Ramos (cell line): Measurements from ENCODE around the gene MEIS3.
"Not testable (repeated sequence)": the region's sequence is repeated elsewhere in the genome, so short reads cannot be mapped to it uniquely, and the experiment has no call there.

Experiments used
- in situ Hi-C: fragments of 300-500 bp; cut with MboI; formaldehyde crosslinking; loops from one replicate; pipeline ENCODE4 v1.14.3; 2022; ENCODE audit warnings: low sequenced_read_pairs; ENCODE audit not compliant: unreplicated experiment

MEIS3 gene

GRCh38 chr19:47390533-47391488 lies 28.5 kb downstream of the MEIS3 start:
- in situ Hi-C loops = loop anchor here (5.0 kb wide), 1 partner anchor 94 kb away; no protein-coding TSS in a partner anchor

- in situ Hi-C loops = no loop called here
Observed at GRCh38 chr19:47389150-47389556, 30.2 kb downstream of the MEIS3 start.

- in situ Hi-C loops = not testable (repeated sequence)
Observed at GRCh38 chr19:47388721-47389120, 30.6 kb downstream of the MEIS3 start.

- in situ Hi-C loops = not testable (repeated sequence)
Observed at GRCh38 chr19:47387623-47388022, 31.7 kb downstream of the MEIS3 start.

GRCh38 chr19:47386582-47386981 lies 32.7 kb downstream of the MEIS3 start:
- in situ Hi-C loops = not testable (repeated sequence)

- in situ Hi-C loops = not testable (repeated sequence)
Observed at GRCh38 chr19:47384533-47384932, 34.8 kb downstream of the MEIS3 start.

- in situ Hi-C loops = not testable (repeated sequence)
Observed at GRCh38 chr19:47383890-47384289, 35.4 kb downstream of the MEIS3 start.

GRCh38 chr19:47381653-47382279 lies 37.6 kb downstream of the MEIS3 start:
- in situ Hi-C loops = no loop called here

GRCh38 chr19:47381121-47381520 lies 38.2 kb downstream of the MEIS3 start:
- in situ Hi-C loops = no loop called here

- in situ Hi-C loops = no loop called here
Observed at GRCh38 chr19:47380559-47380958, 38.8 kb downstream of the MEIS3 start.

- in situ Hi-C loops = no loop called here
Observed at GRCh38 chr19:47379381-47379938, 39.9 kb downstream of the MEIS3 start.

GRCh38 chr19:47378246-47378645 lies 41.1 kb downstream of the MEIS3 start:
- in situ Hi-C loops = no loop called here

GRCh38 chr19:47377801-47378200 lies 41.5 kb downstream of the MEIS3 start:
- in situ Hi-C loops = no loop called here

GRCh38 chr19:47377208-47377701 lies 42.1 kb downstream of the MEIS3 start:
- in situ Hi-C loops = no loop called here

- in situ Hi-C loops = no loop called here
Observed at GRCh38 chr19:47376589-47377144, 42.7 kb downstream of the MEIS3 start.

- in situ Hi-C loops = no loop called here
Observed at GRCh38 chr19:47375694-47376588, 43.4 kb downstream of the MEIS3 start.

GRCh38 chr19:47374876-47375693 lies 44.2 kb downstream of the MEIS3 start:
- in situ Hi-C loops = no loop called here
